ENCODE results near the gene DLX6.
A peak's percentile ranks its signal among the peaks of the same experiment; 100 is the strongest.

The DLX6 gene

DNA sequence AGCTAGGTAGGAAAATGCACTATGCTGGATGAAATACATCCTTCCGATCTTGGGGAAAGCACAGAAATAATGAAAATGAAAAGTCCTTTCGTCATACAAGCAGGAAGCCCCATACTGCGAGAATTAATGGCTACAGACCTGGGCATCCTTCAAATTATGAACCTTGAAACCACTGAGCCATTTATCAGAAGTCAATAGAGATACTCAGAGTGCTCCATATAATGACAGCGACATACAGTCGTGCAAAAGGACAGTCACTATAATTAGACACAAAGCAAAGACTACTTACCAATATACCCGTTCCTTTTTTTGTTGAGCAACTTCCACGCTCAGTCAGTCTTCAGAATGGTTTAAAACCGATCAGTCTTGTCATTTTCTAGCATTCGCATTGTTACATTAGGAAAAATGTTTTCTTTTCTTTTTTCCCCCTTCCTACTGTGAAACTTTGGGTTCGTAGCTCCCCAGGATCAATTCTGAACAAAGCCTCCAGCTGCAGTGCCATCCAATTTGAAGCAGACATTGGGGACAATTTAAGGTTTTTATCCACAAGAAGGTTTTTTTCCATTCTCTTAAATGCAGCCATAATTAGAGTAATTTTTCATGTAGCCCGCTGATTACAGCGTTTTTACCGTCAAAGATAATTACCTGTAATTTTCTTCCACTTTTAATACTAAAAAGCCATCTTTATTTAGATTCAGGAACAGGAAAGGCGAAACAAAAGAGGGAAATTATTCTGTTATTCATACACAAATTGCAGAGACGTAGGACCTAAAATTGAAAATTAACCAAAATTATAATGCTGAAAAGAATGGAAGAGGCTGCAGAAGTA is 6.4 kb downstream of the DLX6 start:
- no peak for DNase-seq

GRCh38 chr7:97012365-97013133 is 7.2 kb downstream of the DLX6 start:
- no peak for DNase-seq

DNA sequence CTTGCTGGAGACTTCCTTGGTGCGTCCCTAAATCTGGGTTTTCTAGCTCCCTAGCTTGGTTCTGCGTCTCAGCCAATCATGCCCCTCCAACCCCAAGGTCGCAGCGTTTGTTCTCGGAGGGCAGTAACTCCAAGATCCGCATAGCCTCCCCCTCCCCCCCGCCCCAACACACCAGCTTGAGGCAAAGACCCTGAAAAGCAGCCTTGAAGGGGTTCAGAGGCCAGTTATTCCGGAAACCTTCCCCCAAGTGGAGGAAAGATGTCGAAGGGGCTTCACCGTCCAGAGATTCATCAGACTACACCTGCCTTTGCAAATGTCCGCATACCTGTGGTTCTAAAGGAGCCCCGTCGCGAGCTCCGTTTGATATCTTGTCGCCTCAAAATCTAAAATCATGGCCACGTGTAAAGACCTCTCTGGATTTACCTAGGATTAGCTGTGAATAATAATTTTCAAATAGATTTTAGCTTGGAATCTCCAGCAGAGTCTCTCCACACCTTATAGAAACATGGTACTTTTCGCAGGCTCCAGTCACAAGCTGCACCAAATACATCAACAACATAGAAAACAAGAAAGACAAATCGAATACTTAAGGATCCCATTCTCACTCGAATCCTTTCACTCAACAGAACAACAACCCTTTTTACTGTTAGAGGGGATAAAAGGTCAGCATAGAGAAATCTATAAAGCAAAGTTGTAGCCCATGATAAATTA is 7.9 kb downstream of the DLX6 start:
- no peak for DNase-seq

DNA sequence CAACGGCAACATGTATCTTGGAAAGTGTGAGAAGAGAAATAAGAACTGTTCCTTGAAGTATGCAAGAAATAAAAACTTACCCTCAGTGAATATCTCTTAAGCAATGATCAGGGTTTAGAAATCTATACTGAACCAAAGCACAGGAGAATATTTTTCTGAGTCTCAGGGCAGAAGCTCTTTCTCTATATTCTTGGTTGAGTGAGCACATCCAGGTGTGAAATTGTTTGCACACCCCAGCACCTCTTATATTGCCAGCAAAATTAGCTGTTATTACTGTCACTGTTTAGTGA is 8.4 kb downstream of the DLX6 start:
- DNase-seq, result no peak

- DNase-seq, result no peak
These were observed 8.9 kb downstream of the DLX6 start for GRCh38 chr7:97014145-97014750.

DNA sequence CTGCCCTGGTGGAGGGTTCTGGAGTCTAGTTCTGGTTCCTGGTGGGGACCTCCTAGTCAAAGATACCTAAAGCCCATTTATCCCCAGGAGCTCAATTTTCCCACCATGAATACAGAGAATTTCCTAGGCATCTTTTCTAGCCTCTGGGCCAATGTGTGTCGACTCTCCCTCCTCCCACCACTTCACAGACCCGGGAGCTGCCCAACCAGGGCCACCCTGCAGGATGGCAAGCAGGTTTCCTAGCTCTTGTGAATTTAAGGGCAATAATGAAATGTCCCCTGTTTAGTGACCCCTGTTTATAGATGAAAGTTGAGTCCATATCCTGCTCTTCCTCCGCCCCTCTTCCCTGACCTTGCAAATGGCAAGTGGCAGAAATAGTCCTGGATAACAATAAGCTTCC is 9.9 kb downstream of the DLX6 start:
- DNase-seq, result no peak

DNA sequence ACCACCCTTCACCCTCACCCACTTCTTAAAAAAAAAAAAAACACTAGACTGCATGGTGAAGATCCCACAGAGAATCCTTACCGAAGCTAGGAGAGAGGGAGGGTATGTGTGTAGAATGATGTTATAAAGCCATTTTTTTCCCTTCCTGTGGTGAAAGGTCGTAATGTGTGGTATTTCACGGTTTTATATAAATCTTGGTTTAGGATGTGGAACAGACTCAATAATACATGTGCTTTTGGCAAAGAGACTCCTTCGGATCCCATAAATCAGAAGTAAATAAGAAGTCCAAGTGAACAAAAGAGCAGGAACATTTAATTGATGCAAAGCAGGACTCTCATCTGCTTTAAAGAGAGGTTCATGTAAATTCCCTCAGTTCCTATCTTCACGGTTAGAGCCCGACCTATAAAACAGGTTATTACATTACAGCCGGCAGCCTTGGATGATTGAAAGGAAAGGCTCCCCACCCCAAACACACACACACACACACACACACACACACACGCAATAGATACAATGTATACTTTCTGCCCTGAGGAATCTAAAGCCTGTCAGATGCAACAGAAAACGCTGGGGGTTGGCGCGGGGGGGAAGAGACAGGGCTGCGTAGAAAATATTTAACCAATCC is 10.5 kb downstream of the DLX6 start:
- DNase-seq, result no peak

GRCh38 chr7:97016381-97017191 is 11.2 kb downstream of the DLX6 start:
- DNase-seq, result no peak

DNA sequence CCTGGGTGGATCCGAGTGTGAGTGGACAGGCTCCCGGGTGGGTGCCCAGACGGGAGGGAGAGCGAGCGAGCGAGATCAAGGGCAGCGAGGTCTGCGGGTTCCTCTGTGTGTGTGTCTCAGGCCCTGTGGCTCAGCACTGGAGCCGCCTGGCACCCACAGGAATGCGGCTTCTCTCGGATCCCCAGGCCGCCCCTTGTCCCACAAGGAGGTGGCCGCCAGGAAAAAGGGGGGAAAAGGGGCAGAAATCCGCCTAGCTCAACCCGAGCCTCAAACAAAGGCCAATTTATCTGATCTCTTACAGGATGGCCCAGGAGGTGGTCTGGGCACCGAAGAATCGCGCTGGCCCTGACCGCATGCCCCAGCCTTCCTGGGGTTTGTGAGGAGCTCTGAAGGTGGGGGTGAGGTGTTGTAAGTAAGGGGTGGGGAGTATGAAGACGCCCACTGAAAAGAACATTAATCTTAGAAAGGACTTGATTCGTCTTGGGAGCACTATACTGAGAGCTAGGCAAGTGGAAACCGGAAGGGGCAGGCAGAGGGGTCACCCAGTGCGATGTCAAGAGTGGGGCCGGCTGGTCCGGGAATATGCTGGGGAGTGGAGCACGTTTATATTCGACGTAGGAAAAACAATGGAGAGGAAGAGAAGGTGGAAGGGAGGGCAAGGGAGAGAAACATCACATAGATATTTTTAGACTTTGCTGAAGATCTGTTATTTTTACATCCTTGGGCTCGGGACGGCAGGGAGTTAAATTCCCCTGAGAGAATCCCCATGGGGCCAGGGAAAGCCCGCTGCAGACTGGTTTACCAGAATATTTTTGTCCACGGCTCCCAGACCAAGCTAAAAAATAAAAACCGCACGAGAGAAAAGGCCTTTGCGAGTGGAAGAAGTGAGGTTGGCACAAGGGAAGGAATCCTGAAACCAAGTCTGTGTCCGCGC is 12.1 kb downstream of the DLX6 start:
- no peak for DNase-seq

DNA sequence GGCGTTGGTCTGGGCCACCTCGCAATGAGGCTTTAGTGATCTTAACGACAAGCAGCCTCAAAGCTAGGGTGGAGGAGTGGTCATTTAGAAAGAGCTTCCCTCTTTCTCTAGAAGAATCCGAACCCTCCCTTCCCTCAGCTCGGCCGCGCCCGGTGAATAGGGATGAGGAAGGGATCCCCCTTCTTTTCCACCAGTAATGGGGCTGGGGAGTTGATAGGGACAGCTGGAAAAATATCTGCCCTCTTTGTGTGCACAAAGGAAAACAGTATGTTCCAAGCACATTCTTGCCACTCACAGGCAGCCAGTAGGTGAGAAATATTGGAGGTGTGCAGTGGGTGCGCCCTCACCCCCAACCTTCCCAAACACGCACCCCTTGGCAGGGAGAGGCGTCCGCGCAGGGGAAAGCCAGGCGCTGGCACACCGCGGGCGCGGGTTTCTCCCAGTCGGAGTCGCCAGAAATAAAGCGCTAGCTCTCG is 12.8 kb downstream of the DLX6 start:
- DNase-seq, result no peak

GRCh38 chr7:97018791-97019531 is 13.6 kb downstream of the DLX6 start:
- no peak for DNase-seq

- DNase-seq, result no peak
These were observed 14.4 kb downstream of the DLX6 start for GRCh38 chr7:97019710-97020225.

GRCh38 chr7:97020601-97020995 is 15.2 kb downstream of the DLX6 start:
- no peak for DNase-seq

DNA sequence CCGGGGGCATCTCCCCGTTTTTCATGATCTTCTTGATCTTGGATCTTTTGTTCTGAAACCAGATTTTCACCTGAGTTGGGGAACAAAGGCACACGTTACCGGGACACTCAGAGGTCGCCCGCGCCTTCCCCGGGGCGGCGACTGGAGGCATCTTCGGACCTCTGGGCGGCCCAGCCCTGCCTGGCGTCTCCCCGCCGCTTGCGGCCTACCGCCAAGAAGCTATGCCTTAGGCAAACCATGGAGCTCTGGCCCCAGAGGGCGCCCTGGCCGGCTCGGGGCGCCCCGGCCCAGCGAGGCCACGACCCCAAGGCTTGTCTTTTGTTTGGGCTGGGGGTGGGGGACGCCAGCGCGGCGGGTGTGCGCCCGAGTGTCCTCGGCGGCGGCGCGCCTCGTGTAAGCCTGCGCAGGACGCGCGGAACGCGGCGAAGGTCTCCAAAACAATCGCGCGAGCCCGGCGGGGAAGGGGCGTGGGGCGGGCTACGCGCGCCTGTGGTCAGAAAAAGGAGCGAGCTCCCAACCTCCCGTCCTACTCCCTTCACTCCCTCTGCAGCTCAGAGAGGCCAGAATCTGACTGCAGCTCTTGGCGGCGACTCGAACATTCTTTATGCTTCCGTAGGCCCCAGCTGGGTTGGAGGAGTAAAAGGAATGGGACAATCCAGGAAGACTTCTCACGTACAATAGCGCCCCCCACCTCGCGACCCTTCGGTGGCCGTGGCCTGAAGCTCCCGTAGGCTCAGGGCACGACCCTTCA is 15.8 kb downstream of the DLX6 start:
- no peak for DNase-seq

GRCh38 chr7:97021747-97022490 is 16.6 kb downstream of the DLX6 start:
- DNase-seq, result peak in 1 of 2 experiments; percentile 44

DNA sequence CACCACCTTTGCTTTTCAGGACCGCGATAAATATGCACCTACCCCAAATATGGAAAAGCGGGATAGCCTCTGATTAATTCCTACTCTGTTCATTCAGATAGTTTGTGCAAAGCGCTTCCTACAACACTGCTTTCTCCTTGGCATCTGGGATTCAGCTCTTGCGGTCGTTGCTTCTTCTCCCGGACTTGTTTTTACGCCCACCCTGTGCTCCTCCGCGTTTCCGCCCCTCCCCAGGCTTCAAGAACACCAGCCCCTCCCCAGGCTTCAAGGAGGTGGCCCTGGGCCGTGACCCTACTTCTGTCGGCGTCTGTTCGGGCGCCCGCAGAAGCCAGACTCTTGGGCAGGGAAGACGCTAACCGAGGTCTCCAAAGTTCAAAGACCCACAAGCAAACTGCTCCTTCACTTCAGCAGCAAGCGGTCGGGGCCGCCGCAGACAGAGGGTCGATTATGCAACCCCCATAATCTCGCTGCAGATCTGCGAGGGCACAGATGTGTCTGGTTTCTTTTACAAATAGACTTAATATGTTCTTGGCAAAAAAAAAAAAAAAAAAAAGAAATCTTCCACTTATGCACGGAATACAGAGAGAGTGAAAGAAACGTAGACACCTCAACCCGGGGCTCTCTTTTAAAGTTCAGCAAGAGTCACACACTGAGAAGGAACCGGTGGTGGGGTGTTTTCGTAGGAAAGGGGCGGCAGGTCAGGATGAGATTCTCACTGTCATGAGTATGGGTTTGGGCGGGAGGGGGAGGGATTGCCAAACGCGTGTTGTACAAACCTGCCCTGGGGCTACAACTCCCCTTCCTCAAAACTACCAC is 17.3 kb downstream of the DLX6 start:
- peak in 1 of 2 experiments; percentile 22 for DNase-seq
